HepG2 (cell line): ENCODE measurements around the gene FAM76A. TPM values are rescaled to one million over a fixed set of nuclear protein-coding genes. Genes with fewer than 3 reads are reported as not detected.
A peak's percentile ranks its signal among the peaks of the same experiment; 100 is the strongest.

ENCODE experiments used
- ATAC-seq: fragments of 200-7000 bp; cut with Tn5 transposase; 3 replicates; pipeline ENCODE4 v1.9.1; 2020; ENCODE audit warnings: mild to moderate bottlenecking, moderate library complexity
- BruUV-seq: library from RNA; stranded (reverse); fragments of 400-500 nt; replicated peaks from 2 replicates; lab custom pipeline; 2021; lab: Mats Ljungman, UMichigan
- CTCF ChIA-PET: fragments of 300-600 bp; formaldehyde crosslinking; extraction: SDS; loops from one replicate; lab custom pipeline; 2021; ENCODE audit warnings: low total read pairs, inconsistent platforms, low intra/inter-chr PET ratio; lab: Yijun Ruan, JAX
- POLR2A ChIA-PET: fragments of 350-600 bp; sonication (Branson Sonifier 250); formaldehyde crosslinking; loops from one replicate; lab custom pipeline; 2020; ENCODE audit warnings: antibody characterized with exemption, inconsistent platforms; lab: Yijun Ruan, JAX
- DNase-seq: peaks from one replicate; pipeline ENCODE4 v3.0.0-alpha.2; 2015; ENCODE audit warnings: low spot score
- FAIRE-seq: peaks from 3 replicates; lab custom pipeline; 2011; peaks lifted over from hg19 to GRCh38; lab: Jason Lieb, UNC
- H2AFZ ChIP-seq: one replicate; pipeline ENCODE4 v1.6.1; 2011; ENCODE audit warnings: low read length, inconsistent platforms
- H3K27ac ChIP-seq: fragments of 300-600 bp; 3 replicates; pipeline ENCODE4 v1.8.0; 2011; ENCODE audit warnings: mixed run types, mild to moderate bottlenecking, mixed read lengths, low read length, inconsistent platforms; ENCODE audit not compliant: insufficient read depth; ENCODE audit errors: extremely low read length
- H3K27me3 ChIP-seq, 2 experiments: fragments of 200-600 bp in 1 of 2; 2 replicates in 1 of 2; 3 replicates in 1 of 2; pipeline versions ENCODE4 v1.6.0 to v1.8.0; 2011; ENCODE audit warnings: low read length in 2 of 2, mild to moderate bottlenecking in 2 of 2, moderate library complexity in 2 of 2, inconsistent platforms in 1 of 2; ENCODE audit not compliant: insufficient read depth in 2 of 2, control insufficient read depth in 1 of 2
- H3K36me3 ChIP-seq, 2 experiments: fragments of 200-600 bp in 1 of 2; replicated peaks in 1 of 2; 2 replicates in 1 of 2; 3 replicates in 1 of 2; pipeline versions ENCODE4 v1.5.1 to v1.8.0; 2011; ENCODE audit warnings: low read length in 2 of 2, inconsistent platforms in 1 of 2; ENCODE audit not compliant: insufficient read depth in 2 of 2, control insufficient read depth in 1 of 2
- H3K4me1 ChIP-seq: 2 replicates; pipeline ENCODE4 v1.5.1; 2012; ENCODE audit warnings: low read length, inconsistent platforms; ENCODE audit not compliant: insufficient read depth
- H3K4me2 ChIP-seq: 2 replicates; pipeline ENCODE4 v1.6.0; 2011; ENCODE audit warnings: low read depth, low read length, inconsistent platforms
- H3K4me3 ChIP-seq, 3 experiments: fragments of 200-600 bp in 1 of 3; sonication (generic), shearing (Covaris generic) in 1 of 3; replicated peaks in 1 of 3; 2 replicates each; pipeline ENCODE4 v1.5.1; 2011 to 2016; ENCODE audit warnings: low read length in 3 of 3, inconsistent platforms in 2 of 3, low read depth in 2 of 3, mild to moderate bottlenecking in 2 of 3, control low read depth in 1 of 3, mixed read lengths in 1 of 3; ENCODE audit not compliant: insufficient read depth in 1 of 3
- H3K79me2 ChIP-seq: one replicate; pipeline ENCODE4 v1.6.1; 2011; ENCODE audit warnings: low read length, inconsistent platforms; ENCODE audit not compliant: insufficient read depth
- H3K9ac ChIP-seq: 2 replicates; pipeline ENCODE4 v1.6.0; 2011; ENCODE audit warnings: mild to moderate bottlenecking, low read depth, low read length, inconsistent platforms; ENCODE audit not compliant: insufficient read depth
- H3K9me3 ChIP-seq: 2 replicates; pipeline ENCODE4 v1.5.1; 2012; ENCODE audit warnings: mild to moderate bottlenecking, low read length
- H4K20me1 ChIP-seq: 2 replicates; pipeline ENCODE4 v1.6.0; 2011; ENCODE audit warnings: inconsistent platforms, mild to moderate bottlenecking, low read length, moderate library complexity; ENCODE audit not compliant: insufficient read depth
- CSRNP1 ChIP-seq: sonication (generic); formaldehyde crosslinking; IDR thresholded peaks from 2 replicates; pipeline ENCODE4 v1.8.1; 2023; ENCODE audit warnings: mild to moderate bottlenecking, missing genetic modification reagents
- ELF1 ChIP-seq: sonication (generic); formaldehyde crosslinking; IDR thresholded peaks from 2 replicates; pipeline ENCODE4 v1.4.0; 2020; ENCODE audit warnings: missing genetic modification reagents
- FLYWCH1 ChIP-seq: sonication (generic); formaldehyde crosslinking; IDR thresholded peaks from 2 replicates; pipeline ENCODE4 v1.8.1; 2023; ENCODE audit warnings: mild to moderate bottlenecking, missing genetic modification reagents
- NFE2 ChIP-seq: sonication (generic); formaldehyde crosslinking; IDR thresholded peaks from 2 replicates; pipeline ENCODE4 v1.4.0; 2020; ENCODE audit warnings: missing genetic modification reagents
- PPARG ChIP-seq: conservative IDR thresholded peaks from 2 replicates; pipeline ENCODE4 v1.6.1; 2016; ENCODE audit warnings: missing biosample characterization, missing genetic modification reagents
- SNRNP70 ChIP-seq: fragments of 200-400 bp; formaldehyde crosslinking; IDR thresholded peaks from 2 replicates; pipeline ENCODE4 v1.6.1; 2017; ENCODE audit warnings: mild to moderate bottlenecking, low read depth, low read length, moderate library complexity
- TAF1 ChIP-seq: sonication (generic); formaldehyde crosslinking; IDR thresholded peaks from 2 replicates; pipeline ENCODE4 v1.4.0; 2020; ENCODE audit warnings: missing genetic modification reagents
- ZNF12 ChIP-seq: sonication (generic); formaldehyde crosslinking; IDR thresholded peaks from 2 replicates; pipeline ENCODE4 v1.5.0; 2020; ENCODE audit warnings: missing genetic modification reagents
- ZNF205 ChIP-seq: IDR thresholded peaks from 2 replicates; pipeline ENCODE4 v1.6.1; 2018; ENCODE audit warnings: missing biosample characterization, missing genetic modification reagents
- ZNF468 ChIP-seq: sonication (generic); formaldehyde crosslinking; IDR thresholded peaks from 2 replicates; pipeline ENCODE4 v1.8.0; 2022; ENCODE audit warnings: mild to moderate bottlenecking, moderate library complexity, missing genetic modification reagents
- ZNF501 ChIP-seq: sonication (generic); formaldehyde crosslinking; IDR thresholded peaks from 2 replicates; pipeline ENCODE4 v1.5.1; 2020; ENCODE audit warnings: mild to moderate bottlenecking, moderate library complexity, missing genetic modification reagents
- ZNF564 ChIP-seq: sonication (generic); formaldehyde crosslinking; IDR thresholded peaks from 2 replicates; pipeline ENCODE4 v1.8.1; 2023; ENCODE audit warnings: mild to moderate bottlenecking, missing genetic modification reagents
- ZNF891 ChIP-seq: sonication (generic); formaldehyde crosslinking; IDR thresholded peaks from 2 replicates; pipeline ENCODE4 v1.5.0; 2020; ENCODE audit warnings: mild to moderate bottlenecking, missing genetic modification reagents
- WGBS: methylation state at CpG from one replicate; pipeline ENCODE4 v1.1.6; 2017; ENCODE audit warnings: low lambda C conversion rate; 5-methylcytosine and 5-hydroxymethylcytosine counted together
- in situ Hi-C: cut with HindIII; loops from 2 replicates; pipeline ENCODE4 v1.10.0; 2017; ENCODE audit warnings: low pct_unique_long_range_greater_than_20kb; ENCODE audit not compliant: extremely low pct_ligation_motif_present
- intact Hi-C: fragments of 100-400 bp; cut with micrococcal nuclease; formaldehyde crosslinking; loops from one replicate; pipeline ENCODE4 v1.10.0; 2022; ENCODE audit not compliant: unreplicated experiment
- polyA plus RNA-seq, 8 experiments: library from polyadenylated mRNA; depleted of rRNA in 3 of 8; stranded (reverse) in 7 of 8; unstranded in 1 of 8; fragments of >200 nt; fragmentation: Illumina TruSeq in 4 of 8; extraction: Trizol in 4 of 8; gene quantifications; 2 replicates each; pipeline versions ENCODE4 v1.2.1 to v1.2.3, GENCODE V29; 2011 to 2016; ENCODE audit warnings: low read depth in 4 of 8, missing spikeins in 1 of 8, mixed read lengths in 1 of 8; ENCODE audit not compliant: insufficient read depth in 1 of 8
- total RNA-seq, 5 experiments: library from RNA; depleted of rRNA; stranded (reverse); fragments of >200 nt; fragmentation: Illumina TruSeq; extraction: Trizol; gene quantifications; 2 replicates each; pipeline ENCODE4 v1.2.3, GENCODE V29; 2016; ENCODE audit warnings: low read depth in 1 of 5

FAM76A gene
- total and polyA plus RNA-seq, 2 of the 13 experiments (the other 11 are each of a cell fraction or from before 2014, with no cell fraction given), result 4.2 to 15.7 TPM

- no peak for TF ChIP-seq ZNF205 (CRISPR knock-in tag)
- TF ChIP-seq SNRNP70, result no peak
- TF ChIP-seq ZNF12 (CRISPR knock-in tag), result peak; percentile 93
- TF ChIP-seq ZNF891 (CRISPR knock-in tag), result no peak
- TF ChIP-seq TAF1 (CRISPR knock-in tag), result no peak
- TF ChIP-seq ZNF501, result no peak
- TF ChIP-seq NFE2 (CRISPR knock-in tag), result no peak
- no peak for TF ChIP-seq PPARG (CRISPR knock-in tag)
- no peak for TF ChIP-seq ELF1 (CRISPR knock-in tag)
- no peak for TF ChIP-seq ZNF468 (CRISPR knock-in tag)
- TF ChIP-seq CSRNP1, result no peak
These were observed 11.8 kb upstream of the FAM76A start (continued) for GRCh38 chr1:27713869-27714513.

- H3K4me3 ChIP-seq, result no peak overlapping the region
- H3K9ac ChIP-seq, result no peak overlapping the region
- H3K27ac ChIP-seq, result no peak overlapping the region
- peaks cover 44% of the 10 kb centered on the region for H3K4me1 ChIP-seq
- FAIRE-seq, result no peak
- no peak for TF ChIP-seq FLYWCH1
- peak; percentile 99 for TF ChIP-seq ZNF564 (CRISPR knock-in tag)
- TF ChIP-seq, all 625 proteins: peak for 1
- no peak overlapping the region for H3K4me2 ChIP-seq
- POLR2A ChIA-PET, result no interaction called here
- no TSS peak for BruUV-seq
- no peaks in the 10 kb centered on the region for H3K27me3 ChIP-seq
- peaks cover 12% of the 10 kb centered on the region for H3K9me3 ChIP-seq
- H3K36me3 ChIP-seq, result no peaks in the 10 kb centered on the region
- 19% methylated on average over 2 of the region's 2 CpGs for WGBS
- H4K20me1 ChIP-seq, result no peaks in the 10 kb centered on the region
- intact Hi-C loops, result no loop called here
- in situ Hi-C loops, result no loop called here
- H2AFZ ChIP-seq, result no peak overlapping the region
- CTCF ChIA-PET, result no interaction called here
- ATAC-seq, result no peak
- no peaks in the 10 kb centered on the region for H3K79me2 ChIP-seq
- no peak for DNase-seq
These were observed 9.4 kb upstream of the FAM76A start for GRCh38 chr1:27716262-27716895.
